GM12878 (cell line): ENCODE measurements around the gene PCDHA1. TPM values are rescaled to one million over a fixed set of nuclear protein-coding genes. Genes with fewer than 3 reads are reported as not detected.

ENCODE experiments used
- ATAC-seq: fragments of 200-7000 bp; cut with Tn5 transposase; 3 replicates; pipeline ENCODE4 v1.9.1; 2020; ENCODE audit warnings: mild to moderate bottlenecking, moderate library complexity
- BruUV-seq: library from RNA; stranded (reverse); fragments of 400-500 nt; replicated peaks from 2 replicates; lab custom pipeline; 2021; lab: Mats Ljungman, UMichigan
- CTCF ChIA-PET: fragments of 300-600 bp; sonication (Branson Sonifier 250); formaldehyde crosslinking; extraction: SDS; loops from one replicate; lab custom pipeline; 2021; ENCODE audit warnings: inconsistent platforms; lab: Yijun Ruan, JAX
- POLR2A ChIA-PET: fragments of 350-600 bp; formaldehyde crosslinking; extraction: SDS; loops from one replicate; lab custom pipeline; 2021; ENCODE audit warnings: inconsistent platforms; lab: Charles Lee
- RAD21 ChIA-PET: fragments of 300-600 bp; sonication (Branson Sonifier 250); formaldehyde crosslinking; loops from one replicate; lab custom pipeline; 2023; ENCODE audit warnings: antibody characterized with exemption; ENCODE audit not compliant: unreplicated experiment; lab: Charles Lee
- SMC1A ChIA-PET: fragments of 300-600 bp; sonication (Branson Sonifier 250); formaldehyde crosslinking; loops from one replicate; lab custom pipeline; 2023; ENCODE audit not compliant: unreplicated experiment, uncharacterized antibody; lab: Charles Lee
- DNase-seq: peaks from one replicate; pipeline ENCODE4 v3.0.0-alpha.2; 2011; ENCODE audit warnings: low read depth, low spot score
- FAIRE-seq: peaks from 3 replicates; lab custom pipeline; 2011; peaks lifted over from hg19 to GRCh38; lab: Jason Lieb, UNC
- H2AFZ ChIP-seq: 2 replicates; pipeline ENCODE4 v1.6.0; 2011; ENCODE audit warnings: low read depth, low read length, control low read depth; ENCODE audit not compliant: control insufficient read depth
- H3K27ac ChIP-seq: 2 replicates; pipeline ENCODE4 v1.5.1; 2011; ENCODE audit warnings: control low read depth; ENCODE audit not compliant: control insufficient read depth, insufficient read depth
- H3K27me3 ChIP-seq, 2 experiments: replicated peaks in 1 of 2; 2 replicates each; pipeline versions ENCODE4 v1.6.0 to v1.6.1; 2011; ENCODE audit warnings: low read length in 1 of 2; ENCODE audit not compliant: control insufficient read depth in 2 of 2, insufficient read depth in 2 of 2
- H3K36me3 ChIP-seq, 2 experiments: 2 replicates each; pipeline ENCODE4 v1.5.1; 2011; ENCODE audit warnings: low read length in 1 of 2; ENCODE audit not compliant: control insufficient read depth in 2 of 2, insufficient read depth in 2 of 2
- H3K4me1 ChIP-seq: 2 replicates; pipeline ENCODE4 v1.6.1; 2011; ENCODE audit warnings: mild to moderate bottlenecking, low read length, moderate library complexity, mixed read lengths; ENCODE audit not compliant: control insufficient read depth, insufficient read depth
- H3K4me2 ChIP-seq: 2 replicates; pipeline ENCODE4 v1.6.0; 2011; ENCODE audit warnings: control low read depth; ENCODE audit not compliant: control insufficient read depth, insufficient read depth
- H3K4me3 ChIP-seq: fragments of 200-600 bp; sonication (generic); 2 replicates; pipeline ENCODE4 v1.5.1; 2016
- H3K79me2 ChIP-seq: 2 replicates; pipeline ENCODE4 v1.6.0; 2011; ENCODE audit warnings: low read length; ENCODE audit not compliant: control insufficient read depth, insufficient read depth
- H3K9ac ChIP-seq: 2 replicates; pipeline ENCODE4 v1.8.0; 2011; ENCODE audit warnings: low read length, control low read depth, mixed read lengths; ENCODE audit not compliant: control insufficient read depth, insufficient read depth
- H3K9me3 ChIP-seq: replicated peaks from 3 replicates; pipeline ENCODE4 v1.5.1; 2011; ENCODE audit warnings: mild to moderate bottlenecking, low read length; ENCODE audit not compliant: control insufficient read depth, insufficient read depth
- H4K20me1 ChIP-seq: 2 replicates; pipeline ENCODE4 v1.6.0; 2011; ENCODE audit not compliant: control insufficient read depth, insufficient read depth
- IRF5 ChIP-seq: fragments of 450-650 bp; IDR thresholded peaks from 2 replicates; pipeline ENCODE4 v1.6.1; 2017; ENCODE audit warnings: borderline replicate concordance
- MEF2A ChIP-seq: IDR thresholded peaks from 2 replicates; pipeline ENCODE4 v1.6.1; 2011; ENCODE audit warnings: low read depth, mild to moderate bottlenecking, low read length, moderate library complexity; ENCODE audit not compliant: insufficient read depth
- RELA ChIP-seq: fragments of 450-650 bp; IDR thresholded peaks from 2 replicates; pipeline ENCODE4 v1.8.0; 2014; ENCODE audit warnings: borderline replicate concordance; ENCODE audit not compliant: partially characterized antibody
- WGBS: methylation state at CpG from one replicate; pipeline ENCODE4 v1.1.6; 2016; ENCODE audit warnings: low lambda C conversion rate; ENCODE audit not compliant: insufficient replicate concordance, insufficient coverage; ENCODE audit errors: missing lambda C conversion rate; 5-methylcytosine and 5-hydroxymethylcytosine counted together
- in situ Hi-C: fragments of 300-500 bp; cut with MboI; formaldehyde crosslinking; loops from 9 replicates; pipeline ENCODE4 v1.14.3; 2018; ENCODE audit warnings: mixed read lengths
- intact Hi-C: fragments of 100-400 bp; cut with micrococcal nuclease; formaldehyde crosslinking; loops from one replicate; pipeline ENCODE4 v1.14.2; 2022; ENCODE audit not compliant: unreplicated experiment
- polyA plus RNA-seq, 11 experiments: library from polyadenylated mRNA; depleted of rRNA in 4 of 11; unstranded in 6 of 11; stranded (reverse) in 5 of 11; fragments of >200 nt; fragmentation: Nextera tagmentation in 4 of 11; fragmentation: Illumina TruSeq in 1 of 11; extraction: Ambion mirVana in 4 of 11; extraction: Trizol in 1 of 11; gene quantifications; 1 replicate in 1 of 11; 2 replicates in 10 of 11; pipeline versions ENCODE4 v1.2.1 to v1.2.3, GENCODE V29; 2011 to 2016; ENCODE audit warnings: inconsistent platforms in 2 of 11, missing spikeins in 2 of 11, low read depth in 1 of 11
- total RNA-seq, 4 experiments: library from RNA; depleted of rRNA in 3 of 4; stranded (reverse); fragments of >200 nt in 3 of 4; fragmentation: Illumina TruSeq in 1 of 4; extraction: Trizol in 1 of 4; gene quantifications; 2 replicates each; pipeline versions ENCODE4 v1.2.1 to v1.2.3, GENCODE V29; 2013 to 2021

PCDHA1 gene
- total and polyA plus RNA-seq, 10 of the 15 experiments (the other 5 are each of a cell fraction or from before 2014, with no cell fraction given), result 0.03 TPM; not detected in 9

DNA sequence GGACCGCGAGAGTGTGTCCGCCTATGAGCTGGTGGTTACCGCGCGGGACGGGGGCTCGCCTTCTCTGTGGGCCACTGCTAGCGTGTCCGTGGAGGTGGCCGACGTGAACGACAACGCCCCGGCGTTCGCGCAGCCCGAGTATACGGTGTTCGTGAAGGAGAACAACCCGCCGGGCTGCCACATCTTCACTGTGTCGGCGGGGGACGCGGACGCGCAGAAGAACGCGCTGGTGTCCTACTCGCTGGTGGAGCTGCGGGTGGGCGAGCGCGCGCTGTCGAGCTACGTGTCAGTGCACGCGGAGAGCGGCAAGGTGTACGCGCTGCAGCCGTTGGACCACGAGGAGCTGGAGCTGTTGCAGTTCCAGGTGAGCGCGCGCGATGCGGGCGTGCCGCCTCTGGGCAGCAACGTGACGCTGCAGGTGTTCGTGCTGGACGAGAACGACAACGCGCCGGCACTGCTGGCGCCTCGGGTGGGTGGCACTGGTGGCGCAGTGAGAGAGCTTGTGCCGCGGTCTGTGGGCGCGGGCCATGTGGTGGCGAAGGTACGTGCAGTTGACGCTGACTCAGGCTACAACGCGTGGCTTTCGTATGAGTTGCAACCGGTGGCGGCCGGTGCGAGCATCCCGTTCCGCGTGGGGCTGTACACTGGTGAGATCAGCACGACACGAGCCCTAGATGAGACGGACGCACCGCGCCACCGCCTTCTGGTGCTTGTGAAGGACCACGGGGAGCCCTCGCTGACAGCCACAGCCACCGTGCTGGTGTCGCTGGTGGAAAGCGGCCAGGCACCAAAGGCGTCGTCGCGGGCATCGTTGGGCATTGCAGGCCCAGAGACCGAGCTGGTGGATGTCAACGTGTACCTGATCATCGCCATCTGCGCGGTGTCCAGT is 49.9 kb downstream of the PCDHA1 start:
- intact Hi-C loops (no loop called here), in situ Hi-C loops (no loop called here)
- Histone ChIP-seq H3K79me2 (no peaks in the 10 kb centered on the region), H3K4me3 (no peak overlapping the region), H3K4me1 (no peaks in the 10 kb centered on the region), H3K9me3 (no peaks in the 10 kb centered on the region; the same call in 2 of the 3 replicates), H2AFZ (no peak overlapping the region), H3K27ac (no peak overlapping the region), H3K27me3 (no peaks in the 10 kb centered on the region), H3K4me2 (no peak overlapping the region), H3K9ac (no peak overlapping the region), H4K20me1 (no peaks in the 10 kb centered on the region), H3K36me3 (no peaks in the 10 kb centered on the region)
- RAD21 ChIA-PET, result no interaction called here
- TF ChIP-seq IRF5, result no peak
- no peak for TF ChIP-seq RELA
- no peak for TF ChIP-seq MEF2A
- WGBS, result 88% methylated on average over 75 of the region's 103 CpGs
- SMC1A ChIA-PET, result no interaction called here
- DNase-seq, result no peak
- BruUV-seq, result no TSS peak
- POLR2A ChIA-PET, result no interaction called here
- FAIRE-seq, result no peak
- ATAC-seq, result no peak
- CTCF ChIA-PET, result no interaction called here
